Left kidney (tissue), 2 donors: Measurements from ENCODE around the gene FAM43B. TPM values are rescaled to one million over a fixed set of nuclear protein-coding genes. Genes with fewer than 3 reads are reported as not detected.

Source experiments
- DNase-seq: peaks from one replicate; pipeline ENCODE4 v3.0.0-alpha.2; 2013
- polyA plus RNA-seq: library from polyadenylated mRNA; unstranded; fragments of 120-200 nt; gene quantifications from one replicate; pipeline ENCODE4 v1.2.1, GENCODE V29; 2013; ENCODE audit not compliant: insufficient read length

The FAM43B gene
- polyA plus RNA-seq, 1 donor: 1.00 TPM

DNA sequence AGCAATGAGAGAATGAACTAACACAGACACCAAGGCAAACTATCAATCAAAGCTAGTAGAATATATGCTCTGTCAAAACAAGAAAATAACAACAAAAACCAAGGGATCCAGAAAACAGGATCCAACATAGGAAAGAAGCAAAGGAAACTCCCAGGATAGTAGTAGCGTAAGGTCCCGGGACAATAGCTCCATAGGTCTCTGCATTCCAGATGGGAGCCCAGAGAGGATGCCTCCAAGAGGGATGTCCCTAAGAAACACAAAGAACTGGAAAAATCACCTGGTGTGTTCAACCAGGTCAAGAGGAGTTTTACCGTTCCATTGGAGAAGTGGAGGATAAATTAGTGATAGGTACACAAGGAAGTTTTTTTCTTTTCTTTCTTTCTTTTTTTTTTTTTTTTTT lies 5.7 kb upstream of the FAM43B start:
- no peak for DNase-seq

DNA sequence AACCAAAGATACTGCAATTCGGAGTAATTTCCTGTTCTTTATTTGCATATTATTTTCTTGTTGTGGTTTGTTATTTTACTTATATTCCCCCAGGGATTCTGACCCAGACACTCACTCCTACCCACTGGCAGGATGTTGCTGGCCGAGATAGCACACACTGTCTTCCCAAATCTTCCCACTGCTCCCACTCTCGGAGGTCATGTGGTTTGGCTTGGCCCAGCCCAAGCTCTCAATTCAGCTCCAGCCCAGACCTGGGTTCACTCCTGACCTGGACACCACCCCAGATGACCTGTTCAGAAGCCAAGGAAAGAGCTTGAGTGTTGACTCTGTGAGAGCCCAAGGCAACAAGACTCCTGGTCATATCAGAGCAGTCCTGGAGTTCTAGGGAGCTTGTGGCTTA lies 1.2 kb upstream of the FAM43B start:
- DNase-seq: no peak

DNA sequence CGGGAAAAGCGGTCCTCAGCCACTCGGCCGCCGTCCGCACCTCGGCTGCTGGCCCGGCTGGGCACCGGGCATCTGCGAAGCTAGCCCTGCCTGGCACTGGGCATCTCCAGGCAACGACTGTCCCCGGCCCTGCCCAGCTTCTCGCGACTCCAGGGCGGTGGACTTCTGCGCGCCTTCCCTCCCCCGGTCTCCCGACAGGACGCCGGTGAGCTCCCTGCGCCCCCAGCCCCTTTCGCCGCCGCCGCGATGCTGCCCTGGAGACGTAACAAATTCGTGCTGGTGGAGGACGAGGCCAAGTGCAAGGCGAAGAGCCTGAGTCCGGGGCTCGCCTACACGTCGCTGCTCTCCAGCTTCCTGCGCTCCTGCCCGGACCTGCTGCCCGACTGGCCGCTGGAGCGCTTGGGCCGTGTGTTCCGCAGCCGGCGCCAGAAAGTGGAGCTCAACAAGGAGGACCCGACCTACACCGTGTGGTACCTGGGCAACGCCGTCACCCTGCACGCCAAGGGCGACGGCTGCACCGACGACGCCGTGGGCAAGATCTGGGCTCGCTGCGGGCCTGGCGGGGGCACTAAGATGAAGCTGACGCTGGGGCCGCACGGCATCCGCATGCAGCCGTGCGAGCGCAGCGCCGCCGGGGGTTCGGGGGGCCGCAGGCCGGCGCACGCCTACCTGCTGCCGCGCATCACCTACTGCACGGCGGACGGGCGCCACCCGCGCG lies 514 bp downstream of the FAM43B start:
- no peak for DNase-seq

DNA sequence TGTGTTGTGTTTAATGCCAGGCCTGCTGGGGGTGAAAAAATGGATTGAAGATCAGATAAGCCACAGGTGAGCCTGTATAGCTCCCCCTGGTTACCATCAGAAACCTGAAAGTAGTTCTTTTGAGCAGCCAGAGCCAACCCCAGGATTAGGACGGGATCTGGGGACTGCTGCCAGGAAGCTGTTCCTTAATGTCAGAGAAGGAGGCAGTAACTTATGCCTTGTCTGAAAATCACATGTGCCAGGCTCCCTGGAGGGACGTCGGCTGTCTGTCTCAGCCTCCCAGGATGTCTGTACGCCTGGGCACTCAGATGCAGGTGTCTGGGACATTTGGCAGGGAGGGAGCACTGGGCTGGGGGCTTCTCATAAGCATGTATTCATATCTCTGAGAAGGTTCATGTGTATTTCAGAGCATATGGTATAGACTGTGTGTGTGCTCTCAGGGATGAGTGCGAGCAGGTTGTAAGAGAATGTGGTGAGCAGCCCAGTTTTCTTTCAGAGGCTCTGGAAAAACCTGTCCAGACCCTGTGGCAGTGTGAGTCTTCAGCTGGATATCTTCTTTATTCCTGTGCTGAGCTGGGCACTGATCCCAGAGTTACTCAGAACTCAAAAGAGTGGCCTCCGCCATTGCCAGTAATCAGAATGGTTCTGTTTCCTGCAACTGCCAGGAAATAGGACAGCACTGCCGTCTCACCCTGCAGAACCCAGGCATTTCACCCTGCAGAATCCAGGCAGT lies 2.8 kb downstream of the FAM43B start:
- no peak for DNase-seq

DNA sequence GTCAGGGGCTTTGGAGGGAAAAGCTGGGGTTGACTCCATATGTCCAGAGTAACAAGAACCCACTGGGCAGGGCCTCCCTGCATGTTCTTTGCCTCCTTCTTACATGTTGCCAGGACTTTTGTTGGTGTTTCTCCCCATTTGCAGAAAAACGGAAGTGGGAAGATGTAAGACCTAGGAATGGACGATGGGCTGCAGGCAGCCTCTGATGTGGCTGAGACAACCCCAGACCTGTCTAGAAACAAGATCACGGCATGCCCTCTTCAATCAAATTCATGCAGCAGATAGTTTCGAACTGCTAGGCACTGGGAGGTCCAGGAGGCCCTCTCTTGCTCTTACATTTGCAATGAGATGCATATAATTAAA lies 3.4 kb downstream of the FAM43B start:
- no peak for DNase-seq

DNA sequence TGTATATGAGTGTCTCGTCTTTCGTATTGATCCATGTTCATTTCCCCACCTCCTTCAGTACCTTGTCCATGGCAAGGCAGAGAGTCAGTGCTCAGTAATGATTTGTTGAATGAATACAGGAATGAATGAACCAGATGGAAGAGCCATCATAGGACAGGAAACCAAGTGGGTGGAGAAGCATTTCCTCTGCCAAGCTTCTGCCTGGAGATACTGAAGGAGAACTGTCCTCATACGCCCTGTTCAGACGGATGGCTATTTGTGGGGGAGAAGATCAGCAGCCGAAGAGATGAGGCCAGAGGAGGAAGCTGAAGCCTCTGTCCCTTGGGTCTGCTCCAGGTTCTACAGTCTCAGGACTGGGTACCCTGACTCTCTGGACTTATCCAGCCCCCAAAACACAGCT lies 5.8 kb downstream of the FAM43B start:
- DNase-seq: no peak

DNA sequence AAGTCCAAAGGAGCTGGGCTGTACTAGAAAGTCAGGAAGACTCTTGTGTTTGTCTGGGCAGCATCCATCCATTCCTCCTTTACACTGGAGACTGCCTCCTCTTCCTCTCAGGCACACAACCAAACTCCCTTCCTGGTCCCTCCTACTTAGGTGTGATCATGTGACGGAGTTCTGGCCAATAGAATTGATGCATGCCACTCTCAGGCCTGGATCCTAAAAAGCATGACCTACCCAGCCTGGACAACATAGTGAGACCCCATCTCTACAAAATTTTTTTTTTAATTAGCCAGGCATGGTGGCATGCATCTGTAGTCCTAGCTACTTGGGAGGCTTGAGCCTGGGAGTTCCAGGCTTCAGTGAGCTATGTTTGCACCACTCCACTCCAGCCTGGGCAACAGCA lies 8.6 kb downstream of the FAM43B start:
- DNase-seq: no peak

DNA sequence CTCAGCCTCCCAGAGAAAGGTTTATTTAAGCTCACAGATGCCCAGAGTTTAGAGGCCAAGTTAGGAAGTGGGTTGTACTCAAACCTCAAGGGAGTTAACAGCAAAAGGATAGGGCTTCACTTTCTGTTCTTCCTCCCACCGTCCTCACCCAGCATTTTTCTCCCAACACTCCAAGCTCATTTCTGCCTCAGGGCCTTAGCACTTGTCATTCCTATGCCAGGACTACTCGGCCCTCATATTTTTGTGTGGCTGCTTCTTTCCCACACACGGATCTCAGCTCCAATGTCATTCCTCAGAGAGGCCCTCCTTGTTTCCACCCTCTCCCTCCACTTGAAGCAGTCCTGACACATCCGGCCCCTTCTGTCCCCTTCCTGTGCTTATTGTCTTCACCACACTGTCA lies 12.9 kb downstream of the FAM43B start:
- no peak for DNase-seq

DNA sequence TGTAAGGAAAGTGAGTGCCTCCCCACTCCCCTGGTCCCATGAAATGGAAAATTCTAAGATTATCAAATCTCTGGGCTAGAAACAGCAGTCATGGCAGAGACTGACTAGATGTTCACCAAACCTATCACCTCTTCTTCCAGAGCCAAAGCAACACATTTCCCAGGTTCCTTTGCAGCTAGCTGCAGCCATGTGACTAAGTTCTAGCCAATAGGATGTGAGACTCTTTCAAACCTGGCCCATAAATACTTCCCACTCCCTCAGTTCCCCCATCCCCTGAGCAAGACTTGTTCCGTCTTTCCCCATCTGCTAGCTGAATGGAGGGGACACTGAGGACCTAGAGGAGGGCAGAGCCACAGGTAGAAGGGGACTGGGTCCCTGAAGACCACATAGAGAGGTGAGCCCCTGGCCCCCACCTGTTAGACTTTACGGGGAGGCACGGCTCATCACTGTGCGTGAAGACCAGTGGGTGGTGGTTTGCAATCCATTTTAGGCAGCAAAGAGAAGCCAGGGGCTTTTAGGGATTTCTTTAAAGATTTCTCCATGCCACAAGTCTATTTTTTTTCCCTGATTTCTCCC lies 17.2 kb downstream of the FAM43B start:
- DNase-seq: no peak

DNA sequence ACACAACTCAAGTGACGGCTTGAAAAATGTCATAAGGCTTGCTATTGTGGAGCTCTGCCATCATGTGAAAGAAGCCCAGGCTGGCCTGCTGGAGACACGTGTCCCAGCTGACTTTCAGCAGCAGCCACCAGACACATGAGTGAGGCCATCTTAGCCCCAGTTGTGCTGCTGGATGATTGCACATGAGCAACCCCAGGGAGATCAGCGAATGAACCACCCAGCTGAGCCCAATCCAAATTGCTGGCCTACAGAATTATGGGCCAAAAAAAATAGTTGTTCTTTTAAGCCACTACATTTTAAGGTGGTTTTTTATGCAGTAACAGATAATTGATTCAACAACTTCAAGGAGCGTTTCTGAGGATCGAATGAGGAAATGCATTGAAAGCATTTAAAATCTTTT lies 19.1 kb downstream of the FAM43B start:
- DNase-seq: no peak

DNA sequence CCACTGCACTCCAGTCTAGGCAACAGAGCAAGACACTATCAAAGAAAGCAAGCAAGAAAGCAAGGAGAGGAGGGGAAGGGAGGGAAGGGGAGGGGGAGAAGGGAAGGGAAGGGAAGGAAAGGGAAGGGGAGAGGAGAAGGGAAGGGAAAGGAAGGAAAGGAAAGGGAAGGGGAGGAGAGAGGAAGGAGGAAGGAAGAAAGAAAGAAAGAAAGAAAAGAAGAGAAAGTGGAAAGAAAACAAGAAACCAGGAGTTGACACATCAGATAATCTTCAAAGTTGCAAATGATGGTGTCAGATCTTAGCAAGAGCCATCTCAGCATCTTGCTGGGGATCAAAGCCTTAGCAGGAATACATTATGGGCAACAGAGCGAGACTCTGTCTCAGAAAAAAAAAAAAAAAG lies 21.6 kb downstream of the FAM43B start:
- DNase-seq: no peak

DNA sequence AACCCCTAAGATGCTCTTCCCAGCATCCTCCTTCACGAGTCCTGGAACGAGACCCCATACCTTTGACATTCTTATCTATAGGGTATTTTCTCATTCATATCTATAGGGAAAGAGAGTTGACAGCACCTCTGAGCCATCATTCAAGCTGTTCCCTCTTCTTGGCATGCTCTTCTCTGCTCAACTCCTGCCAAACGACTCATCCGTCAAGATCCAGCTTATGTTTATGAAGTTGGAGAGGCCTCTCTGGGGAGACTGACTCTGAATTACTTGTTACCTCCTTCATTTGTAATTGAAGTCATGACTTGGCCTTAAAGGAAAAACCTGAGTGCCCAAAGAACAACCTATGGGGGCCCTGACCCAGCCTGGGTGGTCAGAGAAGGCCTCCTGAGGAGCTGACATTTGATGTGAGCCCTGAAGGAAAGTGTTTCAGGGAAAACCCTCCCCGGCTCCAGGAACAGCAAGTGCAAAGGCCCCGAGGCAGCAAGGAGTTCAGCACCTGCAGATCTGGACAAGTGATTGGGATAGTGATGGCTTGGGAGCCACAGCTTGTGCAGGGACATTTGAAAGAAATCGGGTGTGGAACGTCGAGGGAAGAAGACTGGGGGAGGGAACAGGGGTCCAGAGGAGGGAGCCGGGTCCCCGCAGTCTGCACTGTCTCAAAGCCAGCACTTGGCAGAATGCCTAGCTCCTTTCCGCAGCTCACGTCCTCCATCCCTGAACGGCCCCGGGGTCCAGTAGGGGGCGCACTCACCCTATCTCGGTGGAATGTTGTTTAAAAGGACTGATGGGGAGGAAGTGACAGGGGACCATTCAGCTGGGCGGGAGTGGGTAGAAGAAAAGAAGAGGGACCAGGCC lies 22.5 kb downstream of the FAM43B start:
- peak; percentile 87 for DNase-seq

DNA sequence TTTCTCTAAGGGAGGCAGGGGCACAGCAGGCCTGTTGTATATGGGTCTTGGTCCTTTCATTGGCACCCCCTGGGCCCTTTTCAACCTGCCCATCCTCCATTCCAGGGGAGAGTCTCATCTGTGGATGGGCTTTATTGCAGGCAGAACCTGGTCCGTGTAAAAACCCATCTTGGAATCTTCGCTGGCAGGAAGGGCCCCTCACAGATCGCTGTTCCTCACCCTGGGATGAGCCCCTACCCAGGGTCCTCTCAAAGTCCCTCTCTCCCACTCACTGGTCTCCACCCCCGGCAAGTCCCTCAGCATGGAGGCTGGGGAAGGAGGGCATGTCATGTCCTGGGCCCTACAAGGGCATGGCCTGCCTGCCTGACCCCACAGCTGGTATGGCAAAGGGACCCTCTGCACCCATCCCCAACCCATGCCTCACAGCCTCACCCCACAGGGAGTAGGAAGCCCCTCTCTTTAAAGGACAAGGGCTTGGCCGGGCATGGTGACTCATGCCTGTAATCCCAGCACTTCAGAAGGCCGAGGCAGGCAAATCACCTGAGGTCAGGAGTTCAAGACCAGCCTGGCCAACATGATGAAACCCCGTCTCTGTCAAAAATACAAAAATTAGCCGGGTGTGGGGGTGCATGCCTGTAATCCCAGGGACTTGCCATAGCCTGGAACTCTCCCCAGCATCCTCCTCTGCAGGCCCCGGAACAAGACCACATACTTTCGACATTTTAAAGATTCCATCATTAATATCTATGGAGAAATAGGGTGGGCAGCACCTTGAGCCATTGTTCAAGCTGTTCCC lies 23.4 kb downstream of the FAM43B start:
- DNase-seq: no peak

DNA sequence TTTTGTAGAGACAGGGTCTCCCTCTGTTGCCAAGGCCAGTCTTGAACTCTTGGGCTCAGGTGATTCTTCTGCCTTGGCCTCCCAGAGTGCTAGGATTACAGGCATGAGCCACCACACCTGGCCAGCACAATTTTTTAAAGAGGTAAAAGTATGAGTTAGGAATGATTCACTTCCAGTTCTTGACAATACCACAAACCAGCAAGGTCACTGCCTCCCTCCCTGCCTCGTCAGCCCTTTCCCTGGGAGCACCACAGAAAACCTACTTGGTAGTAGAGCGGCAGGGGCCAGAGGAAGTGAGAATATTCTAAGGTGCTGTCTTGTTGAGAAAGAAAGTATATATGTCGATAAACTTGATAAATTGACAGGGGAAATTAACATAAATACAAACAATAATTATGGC lies 25.7 kb downstream of the FAM43B start:
- no peak for DNase-seq

DNA sequence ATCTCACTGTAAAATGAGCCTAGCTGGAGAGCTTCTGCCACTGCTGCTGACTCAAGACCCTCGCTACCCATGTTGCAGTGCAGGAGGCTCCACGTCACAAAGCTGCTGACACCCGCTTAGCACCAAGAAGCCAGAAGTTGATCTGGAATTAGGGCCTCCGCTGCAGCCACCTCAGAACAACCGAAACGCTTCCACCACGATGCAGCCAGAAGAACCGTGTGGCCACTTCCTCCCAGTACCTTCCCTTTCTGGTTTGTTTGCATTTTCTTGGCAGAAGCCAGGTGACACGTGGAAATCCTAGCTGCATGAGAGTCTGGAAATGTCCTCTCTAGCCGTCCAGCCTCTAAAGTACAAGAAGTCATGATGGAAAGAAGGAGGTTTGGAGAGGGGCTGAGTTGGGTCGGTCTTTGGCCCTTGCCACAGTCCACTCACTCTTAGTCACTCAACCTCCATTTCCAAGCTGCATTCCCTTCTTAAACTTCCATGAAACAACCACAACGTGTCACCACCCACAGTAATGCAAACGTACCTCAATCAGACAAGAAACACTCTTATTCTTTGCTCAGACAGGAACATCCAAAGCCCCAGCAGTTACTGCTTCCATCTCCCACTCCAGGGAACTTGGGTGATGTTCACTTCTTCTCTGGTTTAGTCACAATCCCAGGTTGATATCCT lies 26.5 kb downstream of the FAM43B start:
- DNase-seq: no peak

DNA sequence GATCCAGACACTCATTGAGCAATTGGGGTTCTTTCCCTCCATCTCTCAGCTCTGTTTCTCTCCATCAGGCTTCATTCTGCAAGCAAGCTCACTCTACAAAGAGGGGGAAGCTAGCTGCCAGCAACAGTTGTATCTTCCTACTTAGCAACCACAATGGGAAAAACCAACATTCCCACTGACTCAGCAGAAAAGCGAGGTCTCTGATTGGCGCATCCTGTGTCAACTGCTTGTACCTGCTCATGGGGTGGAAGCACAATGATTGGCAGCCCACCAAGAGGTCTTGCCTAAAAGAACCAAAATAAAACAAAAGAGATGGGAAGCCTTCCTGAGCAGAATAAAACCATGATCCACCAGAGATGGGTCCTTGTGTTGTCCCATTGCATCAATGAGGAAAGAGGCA lies 32.5 kb downstream of the FAM43B start:
- no peak for DNase-seq

DNA sequence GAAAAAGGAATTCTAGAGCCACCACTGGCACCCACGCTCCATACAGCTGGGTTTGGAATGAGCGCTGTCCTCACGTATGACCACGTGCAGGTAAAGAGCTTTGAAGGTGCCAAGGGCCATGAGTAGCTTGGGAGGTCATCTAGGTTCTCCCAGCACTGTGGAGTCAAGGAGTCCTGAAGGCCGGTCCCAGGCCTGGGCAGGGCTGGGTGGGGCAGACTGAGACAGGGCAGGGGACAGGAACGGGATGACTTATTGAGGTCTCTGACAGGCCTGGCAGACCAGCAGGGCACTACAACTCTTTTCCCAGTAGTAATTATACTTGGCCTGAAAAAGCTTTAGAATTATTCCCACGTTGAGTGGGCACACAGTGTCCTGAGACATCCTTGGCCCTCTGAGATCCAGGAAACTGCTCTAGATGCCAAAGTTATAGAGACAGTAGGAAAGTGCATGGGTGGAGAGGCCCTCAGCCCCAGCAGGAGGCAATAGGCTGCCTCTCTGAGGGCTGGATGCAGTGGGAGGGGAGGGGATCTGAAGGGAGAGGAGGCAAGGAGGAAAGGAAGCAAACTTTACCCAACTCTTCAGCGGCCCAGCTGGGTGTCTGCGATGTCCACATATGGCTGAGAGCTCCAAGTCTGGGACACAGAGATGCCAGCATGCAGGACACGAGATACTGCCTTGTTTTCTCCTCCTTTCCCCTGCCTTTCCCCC lies 34.7 kb downstream of the FAM43B start:
- DNase-seq: no peak

DNA sequence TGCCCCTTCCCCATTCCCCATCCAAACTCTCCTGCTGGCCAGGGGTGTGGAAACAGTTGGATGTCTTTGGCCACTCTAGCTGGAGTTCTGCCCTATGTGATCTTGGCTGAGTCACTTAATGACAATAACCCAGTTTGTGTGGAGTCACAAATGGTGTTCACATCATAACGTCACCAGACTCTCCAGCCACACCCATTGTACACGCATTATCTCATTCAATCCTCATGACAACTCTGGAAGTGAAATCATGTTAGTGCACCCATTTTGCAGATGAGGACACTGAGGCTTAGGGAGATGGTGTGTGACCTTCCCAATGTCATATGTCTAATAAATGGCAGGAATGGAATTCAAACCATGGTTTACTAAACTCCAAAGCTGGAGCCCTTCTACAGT lies 35.3 kb downstream of the FAM43B start:
- no peak for DNase-seq

DNA sequence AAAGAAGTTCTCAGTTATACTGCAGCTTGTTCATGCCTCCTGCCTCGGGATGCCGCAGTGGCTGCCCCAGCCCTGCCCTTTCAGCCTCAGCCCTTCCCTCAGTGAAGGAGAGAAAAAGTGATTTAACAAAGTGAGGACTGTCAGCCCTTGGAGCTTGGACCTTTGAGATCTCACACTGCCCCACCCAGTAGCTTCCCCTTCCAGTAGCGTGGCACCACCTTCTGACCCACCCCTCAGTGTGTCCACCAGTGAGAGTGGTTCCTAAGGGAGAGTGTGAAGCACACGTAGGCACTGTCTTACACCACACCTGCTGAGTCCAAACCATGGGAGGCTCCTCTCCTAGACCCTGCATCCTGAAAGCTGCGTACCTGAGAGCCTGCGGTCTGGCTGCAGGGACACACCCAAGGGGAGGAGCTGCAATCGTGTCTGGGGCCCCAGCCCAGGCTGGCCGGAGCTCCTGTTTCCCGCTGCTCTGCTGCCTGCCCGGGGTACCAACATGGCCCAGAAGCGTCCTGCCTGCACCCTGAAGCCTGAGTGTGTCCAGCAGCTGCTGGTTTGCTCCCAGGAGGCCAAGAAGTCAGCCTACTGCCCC lies 36.4 kb downstream of the FAM43B start, which contains the start of gene CDA:
Gene CDA (plus strand): TSS at position 464 of the 592 bp plus-strand sequence. CDS start 33 bp downstream, at position 497.
- DNase-seq: no peak
